Psoas muscle (tissue), 8 donors: Measurements from ENCODE around the gene SLC12A6. TPM values are rescaled to one million over a fixed set of nuclear protein-coding genes. Genes with fewer than 3 reads are reported as not detected.

Source experiments
- ATAC-seq, 4 donors: fragments of 200-7000 bp; cut with Tn5 transposase; one replicate each; pipeline ENCODE4 v1.9.1; 2020; ENCODE audit warnings: moderate library complexity in 3 of 4, mild to moderate bottlenecking in 2 of 4
- DNase-seq, 2 donors: peaks; one replicate each; pipeline ENCODE4 v3.0.0-alpha.2; 2020
- H3K27ac ChIP-seq: fragments of 200-600 bp; one replicate; pipeline ENCODE4 v1.8.0; 2022
- H3K27me3 ChIP-seq, 3 donors: fragments of 200-600 bp in 1 of 3; one replicate each; pipeline versions ENCODE4 v1.6.1 to v1.8.0; 2013 to 2022; ENCODE audit warnings: low read length in 2 of 3, mild to moderate bottlenecking in 2 of 3, moderate library complexity in 1 of 3; ENCODE audit not compliant: insufficient read depth in 3 of 3
- H3K36me3 ChIP-seq, 2 donors: fragments of 200-600 bp in 1 of 2; one replicate each; pipeline versions ENCODE4 v1.6.1 to v1.8.0; 2013 to 2022; ENCODE audit warnings: low read depth in 1 of 2, mild to moderate bottlenecking in 1 of 2, moderate library complexity in 1 of 2; ENCODE audit not compliant: insufficient read depth in 1 of 2
- H3K4me1 ChIP-seq: fragments of 200-600 bp; one replicate; pipeline ENCODE4 v1.8.0; 2022
- H3K4me3 ChIP-seq: fragments of 200-600 bp; one replicate; pipeline ENCODE4 v1.8.0; 2022; ENCODE audit warnings: mild to moderate bottlenecking
- H3K9me3 ChIP-seq: fragments of 200-600 bp; one replicate; pipeline ENCODE4 v1.8.0; 2022
- WGBS, 3 donors: extraction: QIAGEN DNeasy Blood & Tissue Kit; methylation state at CpG; one replicate each; pipeline versions ENCODE4 v1.1.6 to v1.1.7; 2013; 5-methylcytosine and 5-hydroxymethylcytosine counted together
- intact Hi-C, 2 donors: fragments of 100-400 bp; cut with DNase I; formaldehyde crosslinking; loops; one replicate each; pipeline versions ENCODE4 v1.11.0 to v1.14.2; 2022
- polyA plus RNA-seq, 3 donors: library from polyadenylated mRNA; stranded (reverse); fragments of 200-250 nt; gene quantifications; one replicate each; pipeline ENCODE4 v1.2.3, GENCODE V29; 2013
- total RNA-seq, 4 donors: library from RNA; stranded (reverse); fragmentation: NEBNext Ultra II Directional in 2 of 4; extraction: Animal tissue kit (Norgen Biotek cat#: 25700) in 2 of 4; gene quantifications; one replicate each; pipeline versions ENCODE4 v1.2.1 to v1.2.4, GENCODE V29; 2021 to 2023
- TF ChIP-seq, protein P1 (sequence below): fragments of 200-600 bp; IDR thresholded peaks from one replicate; pipeline ENCODE4 v1.8.0; 2022; ENCODE audit warnings: antibody characterized with exemption
- donor health status: healthy with polysubstance abuse.
- donor health status: DM: no; HTN: no; CAD: no; lungs with moderate emphysema.
- donor health status: Bipolar disorder and iron deficiency.
- donor health status: healthy.
- donor health status: DM: yes; HTN: yes; CAD: no.
- donor health status: DM: no; HTN: no; CAD: no.
- donor health status: DM: no; HTN: no; CAD: no.
- donor health status: DM: yes; HTN: yes; CAD: no.

SLC12A6 gene
- total and polyA plus RNA-seq, 7 donors = 2.3 to 22.1 (median 12.3) TPM

DNA sequence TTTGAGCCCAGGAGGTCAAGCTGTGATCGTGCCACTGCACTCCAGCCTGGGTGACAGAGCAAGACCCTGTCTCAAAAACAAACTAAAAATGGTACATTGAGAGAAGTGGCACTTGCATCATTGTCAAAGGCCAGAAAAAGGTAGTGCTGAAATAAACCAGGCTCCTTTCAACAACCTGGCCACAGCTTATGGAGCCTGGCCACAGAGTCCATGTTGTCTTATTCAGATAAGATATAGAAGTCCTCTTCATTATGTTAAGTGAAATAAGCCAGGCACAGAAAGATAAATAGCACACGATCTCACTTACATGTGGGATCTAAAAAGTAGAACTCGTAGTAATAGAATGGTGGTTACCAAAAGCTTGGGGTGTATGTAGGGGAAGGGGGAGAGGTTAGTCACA, 78.0 kb downstream of the SLC12A6 start:
- no peaks in the 10 kb centered on the region for H3K9me3 ChIP-seq
- TF ChIP-seq, protein P1, sequence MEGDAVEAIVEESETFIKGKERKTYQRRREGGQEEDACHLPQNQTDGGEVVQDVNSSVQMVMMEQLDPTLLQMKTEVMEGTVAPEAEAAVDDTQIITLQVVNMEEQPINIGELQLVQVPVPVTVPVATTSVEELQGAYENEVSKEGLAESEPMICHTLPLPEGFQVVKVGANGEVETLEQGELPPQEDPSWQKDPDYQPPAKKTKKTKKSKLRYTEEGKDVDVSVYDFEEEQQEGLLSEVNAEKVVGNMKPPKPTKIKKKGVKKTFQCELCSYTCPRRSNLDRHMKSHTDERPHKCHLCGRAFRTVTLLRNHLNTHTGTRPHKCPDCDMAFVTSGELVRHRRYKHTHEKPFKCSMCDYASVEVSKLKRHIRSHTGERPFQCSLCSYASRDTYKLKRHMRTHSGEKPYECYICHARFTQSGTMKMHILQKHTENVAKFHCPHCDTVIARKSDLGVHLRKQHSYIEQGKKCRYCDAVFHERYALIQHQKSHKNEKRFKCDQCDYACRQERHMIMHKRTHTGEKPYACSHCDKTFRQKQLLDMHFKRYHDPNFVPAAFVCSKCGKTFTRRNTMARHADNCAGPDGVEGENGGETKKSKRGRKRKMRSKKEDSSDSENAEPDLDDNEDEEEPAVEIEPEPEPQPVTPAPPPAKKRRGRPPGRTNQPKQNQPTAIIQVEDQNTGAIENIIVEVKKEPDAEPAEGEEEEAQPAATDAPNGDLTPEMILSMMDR = no peak
- no peak for ATAC-seq
- WGBS, 3 donors = 93 to 94% (median 94%) methylated on average over 3 of the region's 3 CpGs
- H3K27me3 ChIP-seq = no peaks in the 10 kb centered on the region
- no peaks in the 10 kb centered on the region for H3K4me1 ChIP-seq
- H3K4me3 ChIP-seq = no peak overlapping the region
- intact Hi-C loops = no loop called here
- H3K27ac ChIP-seq = no peak overlapping the region
- DNase-seq = no peak
- peaks cover 2 to 48% of the 10 kb centered on the region in 2 donors for H3K36me3 ChIP-seq

DNA sequence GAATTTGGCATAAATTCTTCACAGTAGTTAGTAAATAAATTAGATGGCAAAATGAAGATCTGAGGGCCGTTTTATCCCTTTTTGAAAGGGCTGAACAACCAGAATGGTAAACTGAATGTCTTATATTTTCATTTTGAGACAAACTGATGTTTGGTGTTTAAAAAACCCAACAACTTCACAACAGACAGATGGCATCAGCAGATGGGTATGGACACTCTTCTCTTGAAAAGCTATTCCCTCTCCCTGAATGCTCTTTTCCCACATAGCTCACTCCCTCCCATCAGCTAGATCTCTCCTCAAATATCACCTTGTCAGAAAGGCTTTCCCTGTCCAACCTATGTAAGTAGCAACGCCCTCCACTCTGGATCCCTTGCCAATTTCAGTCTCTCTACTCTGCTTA, 79.4 kb downstream of the SLC12A6 start:
- no peak overlapping the region for H3K27ac ChIP-seq
- H3K4me1 ChIP-seq = no peaks in the 10 kb centered on the region
- TF ChIP-seq, protein P1 = no peak
- peaks cover 5 to 62% of the 10 kb centered on the region in 2 donors for H3K36me3 ChIP-seq
- ATAC-seq (no peak), DNase-seq (no peak)
- no peaks in the 10 kb centered on the region for H3K9me3 ChIP-seq
- intact Hi-C loops = no loop called here
- no peak overlapping the region for H3K4me3 ChIP-seq
- no peaks in the 10 kb centered on the region for H3K27me3 ChIP-seq
- 83 to 97% (median 85%) methylated on average over 2 of the region's 2 CpGs for WGBS, 3 donors

DNA sequence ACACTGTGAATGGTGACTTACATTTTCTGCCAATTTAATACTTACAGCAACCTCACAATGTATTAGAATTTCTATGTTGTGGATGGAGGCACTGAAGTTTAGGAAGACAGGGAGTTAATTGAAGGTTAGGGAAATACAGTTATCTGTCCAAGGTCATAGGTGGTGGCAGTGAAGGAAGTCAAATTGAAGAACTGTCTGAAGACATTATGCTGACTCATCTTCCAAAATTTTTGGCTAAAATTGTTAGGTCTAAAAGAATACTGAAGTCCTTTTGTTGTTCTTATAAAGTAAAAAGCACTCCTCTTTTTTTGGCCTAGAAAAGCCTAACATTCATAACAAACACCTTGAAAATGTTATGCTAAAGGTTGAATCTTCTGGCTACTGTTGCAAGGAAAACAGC, 85.0 kb downstream of the SLC12A6 start:
- Histone ChIP-seq H3K9me3 (no peaks in the 10 kb centered on the region), H3K4me3 (no peak overlapping the region), H3K4me1 (no peaks in the 10 kb centered on the region), H3K27me3 (no peaks in the 10 kb centered on the region), H3K27ac (no peak overlapping the region), H3K36me3 (peaks cover 3 to 98% of the 10 kb centered on the region in 2 donors)
- ATAC-seq = no peak
- TF ChIP-seq, protein P1 = no peak
- intact Hi-C loops = no loop called here
- no peak for DNase-seq

DNA sequence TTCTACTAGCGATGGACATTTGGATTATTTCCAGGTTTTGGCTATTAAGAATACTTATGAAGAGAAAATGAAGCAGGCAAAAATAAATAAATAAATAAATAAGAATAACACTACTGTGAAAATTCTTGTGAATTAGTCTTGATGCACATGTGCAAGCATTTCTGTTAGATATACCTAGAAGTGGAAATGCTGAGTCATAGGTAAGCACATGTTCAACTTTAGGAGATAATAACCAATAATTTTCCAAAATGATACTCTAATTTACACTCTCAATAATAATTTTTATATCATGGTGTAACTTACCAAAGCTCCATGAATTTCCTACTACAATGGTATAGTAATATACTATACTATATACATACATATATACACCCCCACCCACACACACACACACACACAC, 89.4 kb downstream of the SLC12A6 start:
- ATAC-seq (no peak), DNase-seq (no peak)
- Histone ChIP-seq H3K27me3 (no peaks in the 10 kb centered on the region), H3K27ac (no peak overlapping the region), H3K36me3 (peaks cover 0 to 91% of the 10 kb centered on the region in 2 donors), H3K9me3 (no peaks in the 10 kb centered on the region), H3K4me3 (no peak overlapping the region), H3K4me1 (no peaks in the 10 kb centered on the region)
- 93 to 99% (median 97%) methylated on average over 1 of the region's 1 CpG for WGBS, 3 donors
- TF ChIP-seq, protein P1 = no peak
- intact Hi-C loops = no loop called here

DNA sequence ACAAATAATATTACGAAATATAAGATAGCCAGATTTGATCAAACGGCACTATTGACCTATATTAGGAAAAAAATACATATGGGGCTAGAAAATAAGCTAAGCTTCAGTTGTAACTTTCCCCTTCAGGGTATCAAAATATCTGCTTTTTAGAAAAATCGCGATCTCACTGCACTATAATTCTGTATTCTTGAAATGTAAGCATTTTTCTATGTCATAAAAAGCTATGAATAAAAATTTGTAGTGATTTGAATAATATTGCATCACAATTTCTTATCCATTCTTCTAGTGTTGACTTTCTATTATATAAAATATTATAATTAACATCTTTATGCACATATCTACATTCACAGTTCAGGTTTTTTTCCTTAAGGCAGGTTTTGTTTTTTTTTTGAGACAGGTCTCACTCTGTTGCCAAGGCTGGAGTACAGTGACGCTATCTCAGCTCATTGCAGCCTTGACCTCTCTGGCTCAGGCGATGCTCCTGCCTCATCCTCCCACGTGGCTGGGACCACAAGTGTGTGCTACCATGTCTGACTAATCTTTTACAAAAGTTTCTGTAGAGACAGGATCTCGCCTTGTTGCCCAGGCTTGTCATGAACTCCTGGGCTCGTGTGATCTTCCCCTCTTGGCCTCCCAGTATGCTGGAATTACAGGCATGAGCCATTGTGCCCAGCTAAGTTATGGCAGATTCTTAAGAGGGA, 91.2 kb downstream of the SLC12A6 start:
- H3K4me3 ChIP-seq = no peak overlapping the region
- H3K9me3 ChIP-seq = no peaks in the 10 kb centered on the region
- TF ChIP-seq, protein P1 = no peak
- intact Hi-C loops = no loop called here
- H3K4me1 ChIP-seq = no peaks in the 10 kb centered on the region
- no peak for ATAC-seq
- no peak for DNase-seq
- no peaks in the 10 kb centered on the region for H3K27me3 ChIP-seq
- 82 to 85% (median 83%) methylated on average over 9 of the region's 9 CpGs for WGBS, 3 donors
- no peak overlapping the region for H3K27ac ChIP-seq
- peaks cover 0 to 86% of the 10 kb centered on the region in 2 donors for H3K36me3 ChIP-seq
